Keratinocyte (primary cell): ENCODE results near the gene DLX2. TPM values are rescaled to one million over a fixed set of nuclear protein-coding genes. Genes with fewer than 3 reads are reported as not detected.

ENCODE experiments used
- DNase-seq: peaks from one replicate; pipeline ENCODE4 v3.0.0-alpha.2; 2011; ENCODE audit warnings: low read depth, missing footprints, low spot score
- FAIRE-seq: peaks from 2 replicates; lab custom pipeline; 2011; peaks lifted over from hg19 to GRCh38; lab: Jason Lieb, UNC
- H2AFZ ChIP-seq: 2 replicates; pipeline ENCODE4 v1.6.0; 2012; ENCODE audit warnings: low read length, control low read depth, inconsistent platforms; ENCODE audit not compliant: control insufficient read depth
- H3K27ac ChIP-seq: 2 replicates; pipeline ENCODE4 v1.5.1; 2011; ENCODE audit warnings: low read length; ENCODE audit not compliant: control insufficient read depth, insufficient read depth
- H3K27me3 ChIP-seq: 3 replicates; pipeline ENCODE4 v1.6.0; 2011; ENCODE audit warnings: low read length; ENCODE audit not compliant: control insufficient read depth, insufficient read depth; ENCODE audit errors: extremely low read depth
- H3K36me3 ChIP-seq, 2 experiments: 2 replicates in 1 of 2; 3 replicates in 1 of 2; pipeline ENCODE4 v1.5.1; 2011; ENCODE audit warnings: low read length in 2 of 2, mild to moderate bottlenecking in 1 of 2; ENCODE audit not compliant: control insufficient read depth in 2 of 2, insufficient read depth in 2 of 2; ENCODE audit errors: extremely low read depth in 1 of 2
- H3K4me1 ChIP-seq: 3 replicates; pipeline ENCODE4 v1.5.1; 2011; ENCODE audit warnings: low read length; ENCODE audit not compliant: control insufficient read depth, insufficient read depth; ENCODE audit errors: extremely low read depth
- H3K4me2 ChIP-seq: 3 replicates; pipeline ENCODE4 v1.6.0; 2011; ENCODE audit warnings: low read depth, low read length; ENCODE audit not compliant: control insufficient read depth, insufficient read depth; ENCODE audit errors: extremely low read depth
- H3K4me3 ChIP-seq, 3 experiments: fragments of 200-600 bp in 1 of 3; sonication (generic) in 1 of 3; 2 replicates in 2 of 3; 3 replicates in 1 of 3; pipeline ENCODE4 v1.5.1; 2011 to 2016; ENCODE audit warnings: low read length in 3 of 3, mild to moderate bottlenecking in 3 of 3, control low read depth in 2 of 3, inconsistent platforms in 1 of 3, low read depth in 1 of 3, mixed read lengths in 1 of 3, mixed run types in 1 of 3, moderate library complexity in 1 of 3; ENCODE audit not compliant: control insufficient read depth in 2 of 3, insufficient read depth in 2 of 3; ENCODE audit errors: extremely low read depth in 1 of 3
- H3K79me2 ChIP-seq: 2 replicates; pipeline ENCODE4 v1.6.0; 2012; ENCODE audit warnings: low read length; ENCODE audit not compliant: control insufficient read depth, insufficient read depth
- H3K9ac ChIP-seq: 3 replicates; pipeline ENCODE4 v1.6.0; 2011; ENCODE audit warnings: low read length; ENCODE audit not compliant: control insufficient read depth, insufficient read depth; ENCODE audit errors: extremely low read depth
- H3K9me1 ChIP-seq: 3 replicates; pipeline ENCODE4 v1.6.0; 2011; ENCODE audit warnings: low read length; ENCODE audit not compliant: control insufficient read depth, insufficient read depth; ENCODE audit errors: extremely low read depth
- H3K9me3 ChIP-seq: 2 replicates; pipeline ENCODE4 v1.5.1; 2012; ENCODE audit warnings: low read depth, low read length; ENCODE audit not compliant: control insufficient read depth
- H4K20me1 ChIP-seq: 3 replicates; pipeline ENCODE4 v1.6.0; 2011; ENCODE audit warnings: low read length; ENCODE audit not compliant: control insufficient read depth, insufficient read depth; ENCODE audit errors: extremely low read depth
- CTCF ChIP-seq, 3 experiments: IDR thresholded peaks in 1 of 3; conservative IDR thresholded peaks in 1 of 3; optimal IDR thresholded peaks in 1 of 3; 2 replicates in 2 of 3; 3 replicates in 1 of 3; pipeline versions ENCODE3 to v1.5.1; 2011; ENCODE audit warnings: low read length in 3 of 3, mild to moderate bottlenecking in 3 of 3, moderate library complexity in 2 of 3, control low read depth in 1 of 3, inconsistent platforms in 1 of 3; ENCODE audit not compliant: insufficient read depth in 2 of 3; ENCODE audit errors: extremely low read depth in 1 of 3
- EZH2 ChIP-seq: IDR thresholded peaks from one replicate; pipeline ENCODE4 v1.6.1; 2012; ENCODE audit warnings: inconsistent platforms, mild to moderate bottlenecking, low read length, moderate library complexity
- dilution Hi-C: fragments of 300-500 bp; cut with MboI; formaldehyde crosslinking; loops from one replicate; pipeline ENCODE4 v1.7.0; 2020; ENCODE audit warnings: low sequenced_read_pairs; ENCODE audit not compliant: extremely low pct_ligation_motif_present
- polyA plus RNA-seq, 5 experiments: library from polyadenylated mRNA; depleted of rRNA in 3 of 5; stranded (reverse) in 3 of 5; stranded (forward) in 1 of 5; unstranded in 1 of 5; fragments of >200 nt; gene quantifications; 1 replicate in 1 of 5; 2 replicates in 3 of 5; 3 replicates in 1 of 5; pipeline versions ENCODE4 v1.2.1 to v1.2.3, GENCODE V29; 2011 to 2012; ENCODE audit warnings: missing spikeins in 2 of 5, low read depth in 1 of 5, low replicate concordance in 1 of 5

DLX2 gene
- polyA plus RNA-seq, 1 donor (not counting 4 experiments of a cell fraction or from before 2014, with no cell fraction given) = 0.29 TPM

- TF ChIP-seq CTCF (optimal IDR thresholded peaks at IDR 0.05 in 1 of 3, IDR thresholded peaks at IDR 0.05 in 1 of 3, conservative IDR thresholded peaks at IDR 0.05 in 1 of 3; ENCODE audit: extremely low read depth in 1 of 3, insufficient read depth in 2 of 3, low read length in 3 of 3) (no peak), EZH2 (no peak)
- Histone ChIP-seq H3K79me2 (no peaks in the 10 kb centered on the region), H3K9me3 (no peaks in the 10 kb centered on the region), H3K36me3 (no peaks in the 10 kb centered on the region), H3K4me2 (no peak overlapping the region), H2AFZ (no peak overlapping the region), H3K27ac (no peak overlapping the region), H3K9me1 (no peaks in the 10 kb centered on the region), H3K4me1 (peaks cover 28% of the 10 kb centered on the region), H4K20me1 (no peaks in the 10 kb centered on the region), H3K27me3 (peaks cover 69% of the 10 kb centered on the region), H3K4me3 (no peak overlapping the region), H3K9ac (no peak overlapping the region)
- DNase-seq (no peak), FAIRE-seq (no peak)
- dilution Hi-C loops = no loop called here
Measured at GRCh38 chr2:172092716-172093415, 9.8 kb downstream of the DLX2 start.

GRCh38 chr2:172091761-172092566 lies 10.7 kb downstream of the DLX2 start:
- H3K9me1 ChIP-seq = no peaks in the 10 kb centered on the region
- no peaks in the 10 kb centered on the region for H3K36me3 ChIP-seq
- H3K27ac ChIP-seq = no peak overlapping the region
- H4K20me1 ChIP-seq = no peaks in the 10 kb centered on the region
- no peak overlapping the region for H3K4me3 ChIP-seq
- H3K4me2 ChIP-seq = no peak overlapping the region
- H3K4me1 ChIP-seq = peaks cover 21% of the 10 kb centered on the region
- H2AFZ ChIP-seq = no peak overlapping the region
- DNase-seq (no peak), FAIRE-seq (no peak)
- H3K27me3 ChIP-seq = peaks cover 78% of the 10 kb centered on the region
- TF ChIP-seq EZH2 = no peak
- no peak for TF ChIP-seq CTCF (optimal IDR thresholded peaks at IDR 0.05 in 1 of 3, IDR thresholded peaks at IDR 0.05 in 1 of 3, conservative IDR thresholded peaks at IDR 0.05 in 1 of 3; ENCODE audit: extremely low read depth in 1 of 3, insufficient read depth in 2 of 3, low read length in 3 of 3)
- H3K9ac ChIP-seq = no peak overlapping the region
- dilution Hi-C loops = no loop called here
- no peaks in the 10 kb centered on the region for H3K9me3 ChIP-seq
- H3K79me2 ChIP-seq = no peaks in the 10 kb centered on the region
